Activated CD4-positive, alpha-beta T cell treated with anti-CD3 and anti-CD28 coated beads, Interleukin-2, amount 10 ng/mL, durations not matched to agents 24 days and 14 days (primary cell): ENCODE results near the gene ARHGAP8. TPM values are rescaled to one million over a fixed set of nuclear protein-coding genes. Genes with fewer than 3 reads are reported as not detected.
"Not testable (repeated sequence)": the region's sequence is repeated elsewhere in the genome, so short reads cannot be mapped to it uniquely, and the experiment has no call there.

Source experiments
- DNase-seq: peaks from one replicate; pipeline ENCODE4 v3.0.0; 2022
- H3K27ac Mint-ChIP-seq: one replicate; pipeline ENCODE4 v1.8.0; 2022; ENCODE audit warnings: mild to moderate bottlenecking, mixed read lengths
- H3K27me3 Mint-ChIP-seq: one replicate; pipeline ENCODE4 v1.8.0; 2022; ENCODE audit warnings: mixed read lengths
- H3K36me3 Mint-ChIP-seq: one replicate; pipeline ENCODE4 v1.8.0; 2022; ENCODE audit warnings: low read depth, mild to moderate bottlenecking, mixed read lengths
- H3K4me1 Mint-ChIP-seq: one replicate; pipeline ENCODE4 v1.8.0; 2021; ENCODE audit warnings: mixed read lengths
- H3K4me3 Mint-ChIP-seq: one replicate; pipeline ENCODE4 v1.8.0; 2022; ENCODE audit warnings: mild to moderate bottlenecking, moderate library complexity, mixed read lengths
- H3K9me3 Mint-ChIP-seq: one replicate; pipeline ENCODE4 v1.8.0; 2021; ENCODE audit warnings: mixed read lengths
- intact Hi-C: fragments of 100-400 bp; cut with micrococcal nuclease; formaldehyde crosslinking; loops from one replicate; pipeline ENCODE4 v1.15.1; 2023
- total RNA-seq: library from RNA; stranded (reverse); gene quantifications from 2 replicates; pipeline ENCODE4 v1.2.3, GENCODE V29; 2022

ARHGAP8 gene
- total RNA-seq, 1 donor from 2014 or later: 0.12 TPM

GRCh38 chr22:44891791-44892190 is 139.4 kb downstream of the ARHGAP8 start:
- H3K4me3 Mint-ChIP-seq: no peak overlapping the region
- no peaks in the 10 kb centered on the region for H3K36me3 Mint-ChIP-seq
- no peak overlapping the region for H3K27ac Mint-ChIP-seq
- intact Hi-C loops: no loop called here
- H3K9me3 Mint-ChIP-seq: no peaks in the 10 kb centered on the region
- no peaks in the 10 kb centered on the region for H3K27me3 Mint-ChIP-seq
- no peaks in the 10 kb centered on the region for H3K4me1 Mint-ChIP-seq
- no peak for DNase-seq

GRCh38 chr22:44892243-44892642 is 139.9 kb downstream of the ARHGAP8 start:
- no peak for DNase-seq
- intact Hi-C loops: no loop called here
- no peak overlapping the region for H3K4me3 Mint-ChIP-seq
- no peak overlapping the region for H3K27ac Mint-ChIP-seq
- no peaks in the 10 kb centered on the region for H3K27me3 Mint-ChIP-seq
- H3K9me3 Mint-ChIP-seq: no peaks in the 10 kb centered on the region
- H3K4me1 Mint-ChIP-seq: no peaks in the 10 kb centered on the region
- H3K36me3 Mint-ChIP-seq: no peaks in the 10 kb centered on the region

GRCh38 chr22:44892803-44893730 is 140.7 kb downstream of the ARHGAP8 start:
- DNase-seq: no peak
- Mint-ChIP-seq H3K4me1 (no peaks in the 10 kb centered on the region), H3K9me3 (no peaks in the 10 kb centered on the region), H3K4me3 (no peak overlapping the region), H3K36me3 (no peaks in the 10 kb centered on the region), H3K27ac (no peak overlapping the region), H3K27me3 (no peaks in the 10 kb centered on the region)
- intact Hi-C loops: no loop called here

GRCh38 chr22:44893731-44894080 is 141.3 kb downstream of the ARHGAP8 start:
- no peaks in the 10 kb centered on the region for H3K27me3 Mint-ChIP-seq
- H3K9me3 Mint-ChIP-seq: no peaks in the 10 kb centered on the region
- intact Hi-C loops: no loop called here
- H3K36me3 Mint-ChIP-seq: no peaks in the 10 kb centered on the region
- no peak for DNase-seq
- H3K4me1 Mint-ChIP-seq: no peaks in the 10 kb centered on the region
- no peak overlapping the region for H3K27ac Mint-ChIP-seq
- no peak overlapping the region for H3K4me3 Mint-ChIP-seq

- Mint-ChIP-seq H3K27me3 (no peaks in the 10 kb centered on the region), H3K4me3 (no peak overlapping the region), H3K36me3 (no peaks in the 10 kb centered on the region), H3K4me1 (no peaks in the 10 kb centered on the region), H3K9me3 (no peaks in the 10 kb centered on the region), H3K27ac (no peak overlapping the region)
- no peak for DNase-seq
- intact Hi-C loops: no loop called here
Observed at GRCh38 chr22:44894321-44894720, 141.9 kb downstream of the ARHGAP8 start.

GRCh38 chr22:44894782-44895181 is 142.4 kb downstream of the ARHGAP8 start:
- no peak for DNase-seq
- H3K9me3 Mint-ChIP-seq: no peaks in the 10 kb centered on the region
- H3K27ac Mint-ChIP-seq: no peak overlapping the region
- H3K4me3 Mint-ChIP-seq: no peak overlapping the region
- intact Hi-C loops: no loop called here
- H3K4me1 Mint-ChIP-seq: no peaks in the 10 kb centered on the region
- H3K36me3 Mint-ChIP-seq: no peaks in the 10 kb centered on the region
- no peaks in the 10 kb centered on the region for H3K27me3 Mint-ChIP-seq

GRCh38 chr22:44895296-44896055 is 143.1 kb downstream of the ARHGAP8 start:
- DNase-seq: no peak
- Mint-ChIP-seq H3K4me1 (no peaks in the 10 kb centered on the region), H3K4me3 (no peak overlapping the region)

GRCh38 chr22:44898236-44898635 is 145.9 kb downstream of the ARHGAP8 start:
- Mint-ChIP-seq H3K36me3 (no peaks in the 10 kb centered on the region), H3K27me3 (peaks cover 2% of the 10 kb centered on the region), H3K27ac (no peak overlapping the region), H3K4me3 (no peak overlapping the region), H3K9me3 (peaks cover 7% of the 10 kb centered on the region), H3K4me1 (no peaks in the 10 kb centered on the region)
- intact Hi-C loops: no loop called here
- DNase-seq: no peak

More at GRCh38 chr22:44895296-44896055, 143.1 kb downstream of the ARHGAP8 start:
- Mint-ChIP-seq H3K27ac (no peak overlapping the region), H3K36me3 (no peaks in the 10 kb centered on the region), H3K27me3 (no peaks in the 10 kb centered on the region), H3K9me3 (no peaks in the 10 kb centered on the region)
- intact Hi-C loops: no loop called here

- peaks cover 7% of the 10 kb centered on the region for H3K9me3 Mint-ChIP-seq
Observed at GRCh38 chr22:44901301-44901700, 148.9 kb downstream of the ARHGAP8 start.

GRCh38 chr22:44903164-44903563 is 150.8 kb downstream of the ARHGAP8 start:
- H3K9me3 Mint-ChIP-seq, H3K36me3 Mint-ChIP-seq, H3K27me3 Mint-ChIP-seq, H3K27ac Mint-ChIP-seq, H3K4me3 Mint-ChIP-seq, DNase-seq, H3K4me1 Mint-ChIP-seq, intact Hi-C loops: not testable (repeated sequence)

More at GRCh38 chr22:44901301-44901700, 148.9 kb downstream of the ARHGAP8 start:
- no peak for DNase-seq
- intact Hi-C loops: no loop called here
- H3K27ac Mint-ChIP-seq: no peak overlapping the region
- no peaks in the 10 kb centered on the region for H3K36me3 Mint-ChIP-seq
- no peaks in the 10 kb centered on the region for H3K4me1 Mint-ChIP-seq
- H3K27me3 Mint-ChIP-seq: peaks cover 2% of the 10 kb centered on the region
- no peak overlapping the region for H3K4me3 Mint-ChIP-seq

GRCh38 chr22:44904492-44905152 is 152.2 kb downstream of the ARHGAP8 start:
- H3K36me3 Mint-ChIP-seq, DNase-seq, H3K4me3 Mint-ChIP-seq, H3K9me3 Mint-ChIP-seq, H3K4me1 Mint-ChIP-seq, H3K27ac Mint-ChIP-seq, H3K27me3 Mint-ChIP-seq, intact Hi-C loops: not testable (repeated sequence)

- Mint-ChIP-seq H3K27me3 (peaks cover 2% of the 10 kb centered on the region), H3K27ac (no peak overlapping the region), H3K4me1 (no peaks in the 10 kb centered on the region), H3K9me3 (peaks cover 11% of the 10 kb centered on the region), H3K36me3 (no peaks in the 10 kb centered on the region), H3K4me3 (no peak overlapping the region)
- DNase-seq: no peak
- intact Hi-C loops: no loop called here
Observed at GRCh38 chr22:44906248-44906936, 154.0 kb downstream of the ARHGAP8 start.

GRCh38 chr22:44906999-44907644 is 154.7 kb downstream of the ARHGAP8 start:
- H3K4me3 Mint-ChIP-seq: no peak overlapping the region
- H3K27me3 Mint-ChIP-seq: peaks cover 2% of the 10 kb centered on the region
- H3K27ac Mint-ChIP-seq: no peak overlapping the region
- H3K4me1 Mint-ChIP-seq: no peaks in the 10 kb centered on the region
- H3K9me3 Mint-ChIP-seq: peaks cover 11% of the 10 kb centered on the region
- intact Hi-C loops: no loop called here
- no peak for DNase-seq
- no peaks in the 10 kb centered on the region for H3K36me3 Mint-ChIP-seq
